Gastroesophageal sphincter (tissue), 4 donors: ENCODE measurements around the gene GPR55. TPM values are rescaled to one million over a fixed set of nuclear protein-coding genes. Genes with fewer than 3 reads are reported as not detected.

Experiments
- ATAC-seq: fragments of 150-250 bp; one replicate; pipeline ENCODE4 v1.9.1; 2016; ENCODE audit warnings: mild to moderate bottlenecking, moderate library complexity
- H3K27ac ChIP-seq, 4 donors: fragments of 200-600 bp; sonication (generic) in 3 of 4; 1 replicate in 3 of 4; 2 replicates in 1 of 4; pipeline ENCODE4 v1.5.1; 2016 to 2019
- H3K27me3 ChIP-seq: fragments of 200-600 bp; sonication (generic); one replicate; pipeline ENCODE4 v1.5.1; 2019
- H3K36me3 ChIP-seq, 2 donors: fragments of 200-600 bp; sonication (generic); one replicate each; pipeline ENCODE4 v1.5.1; 2019; ENCODE audit warnings: control low read depth in 1 of 2
- H3K4me1 ChIP-seq, 3 donors: fragments of 200-600 bp; sonication (generic); 1 replicate in 2 of 3; 2 replicates in 1 of 3; pipeline ENCODE4 v1.5.1; 2016 to 2019; ENCODE audit warnings: control low read depth in 2 of 3
- H3K4me3 ChIP-seq, 2 donors: fragments of 200-600 bp; sonication (generic); one replicate each; pipeline ENCODE4 v1.5.1; 2019; ENCODE audit warnings: mild to moderate bottlenecking in 1 of 2, moderate library complexity in 1 of 2
- H3K9me3 ChIP-seq, 3 donors: fragments of 200-600 bp; sonication (generic); one replicate each; pipeline ENCODE4 v1.5.1; 2017 to 2019; ENCODE audit warnings: control low read depth in 2 of 3
- CTCF ChIP-seq, 4 experiments: fragments of 200-600 bp in 2 of 4; fragments of 450-650 bp in 2 of 4; sonication (generic) in 1 of 4; IDR thresholded peaks; one replicate each; pipeline ENCODE4 v1.5.1; 2017 to 2019; ENCODE audit warnings: antibody characterized with exemption in 4 of 4, mild to moderate bottlenecking in 2 of 4, moderate library complexity in 2 of 4
- EP300 ChIP-seq: sonication (generic); formaldehyde crosslinking; IDR thresholded peaks from one replicate; pipeline ENCODE4 v1.6.1; 2017; ENCODE audit warnings: antibody characterized with exemption, mild to moderate bottlenecking
- POLR2A ChIP-seq, 2 donors: fragments of 450-650 bp; IDR thresholded peaks; one replicate each; pipeline ENCODE4 v1.6.1; 2017; ENCODE audit warnings: antibody characterized with exemption in 2 of 2, mild to moderate bottlenecking in 2 of 2, moderate library complexity in 1 of 2
- POLR2AphosphoS5 ChIP-seq: sonication (generic); formaldehyde crosslinking; IDR thresholded peaks from one replicate; pipeline ENCODE4 v1.6.1; 2017; ENCODE audit warnings: antibody characterized with exemption
- WGBS, 2 donors: methylation state at CpG; one replicate each; pipeline ENCODE4 v1.1.5; 2018; ENCODE audit warnings: low coverage in 1 of 2; 5-methylcytosine and 5-hydroxymethylcytosine counted together
- total RNA-seq, 4 donors: library from RNA; depleted of rRNA; stranded (reverse); fragments of >200 nt; gene quantifications; one replicate each; pipeline ENCODE4 v1.1.0, GENCODE V29; 2016

GPR55 gene
- total RNA-seq, 4 donors from 2014 or later: 0.08 to 0.12 TPM; not detected in 2

DNA sequence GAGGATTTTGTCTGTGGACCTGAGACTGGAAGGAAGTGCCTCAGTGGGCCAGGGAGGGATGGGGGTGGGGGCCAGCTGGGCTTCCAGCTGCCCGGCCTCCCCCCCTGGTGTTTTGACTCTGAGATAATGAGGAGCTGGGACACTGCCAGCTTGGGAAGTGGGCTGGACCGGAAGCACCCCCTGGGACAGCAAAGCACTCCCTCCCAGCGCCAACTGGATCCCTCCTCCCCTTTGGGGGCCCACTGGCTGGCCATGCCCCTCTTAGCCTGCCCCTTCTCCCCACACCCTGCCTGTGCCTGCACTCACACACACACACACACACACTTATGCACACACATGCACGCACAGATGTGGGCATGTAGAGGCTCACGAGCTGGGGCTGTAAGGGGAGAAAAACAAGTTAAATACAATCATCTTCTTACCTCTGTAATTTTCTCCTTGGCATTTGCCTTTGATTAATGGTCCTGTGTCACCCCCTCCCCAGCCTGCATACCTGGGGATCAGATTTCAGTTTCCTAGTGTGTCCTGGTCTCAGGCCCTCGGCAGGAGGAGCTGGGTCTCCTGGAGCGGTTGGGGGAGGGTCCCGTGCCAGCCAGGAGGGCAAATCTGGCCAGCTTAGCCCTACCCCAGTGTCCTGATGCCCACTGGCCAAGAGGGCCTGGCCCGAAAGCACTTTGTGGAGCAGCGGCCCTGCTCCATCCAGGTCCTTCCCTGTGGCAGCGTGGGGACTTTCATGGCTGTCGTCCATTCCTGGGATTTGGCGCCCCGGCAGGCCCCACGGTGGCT lies 56.7 kb downstream of the GPR55 start:
- H3K27ac ChIP-seq: peak overlapping the region in 3 of 4 donors; percentile 64 to 85 (median 64)
- peaks cover 0 to 92% (median 50%) of the 10 kb centered on the region in 3 donors for H3K4me1 ChIP-seq
- peaks cover 0 to 2% of the 10 kb centered on the region in 2 donors for H3K36me3 ChIP-seq
- ATAC-seq: no peak
- H3K9me3 ChIP-seq: no peaks in the 10 kb centered on the region
- 0 to 69% methylated on average over 1 to 9 of the region's 15 CpGs for WGBS, 2 donors
- H3K27me3 ChIP-seq: no peaks in the 10 kb centered on the region
- H3K4me3 ChIP-seq: no peak overlapping the region
- TF ChIP-seq CTCF (IDR thresholded peaks at IDR 0.05) (no peak), POLR2AphosphoS5 (no peak), POLR2A (IDR thresholded peaks at IDR 0.05) (no peak), EP300 (no peak)

- peaks cover 0 to 78% (median 46%) of the 10 kb centered on the region in 3 donors for H3K4me1 ChIP-seq
- H3K36me3 ChIP-seq: no peaks in the 10 kb centered on the region
- no peak overlapping the region for H3K4me3 ChIP-seq
- TF ChIP-seq CTCF (IDR thresholded peaks at IDR 0.05): peak in 1 of 4 experiments; percentile 30
- TF ChIP-seq POLR2AphosphoS5: no peak
- no peak for TF ChIP-seq POLR2A (IDR thresholded peaks at IDR 0.05)
- TF ChIP-seq EP300: no peak
- peak overlapping the region in 3 of 4 donors; percentile 64 to 85 (median 80) for H3K27ac ChIP-seq
- no peak for ATAC-seq
- 0 to 33% methylated on average over 3 to 5 of the region's 13 CpGs for WGBS, 2 donors
- H3K9me3 ChIP-seq: no peaks in the 10 kb centered on the region
- no peaks in the 10 kb centered on the region for H3K27me3 ChIP-seq
Observed at GRCh38 chr2:230866756-230867523, 58.1 kb downstream of the GPR55 start.

GRCh38 chr2:230865766-230866755 lies 59.0 kb downstream of the GPR55 start:
- Histone ChIP-seq H3K27me3 (no peaks in the 10 kb centered on the region), H3K4me1 (peaks cover 0 to 69% (median 39%) of the 10 kb centered on the region in 3 donors), H3K27ac (peak overlapping the region in 3 of 4 donors; percentile 64 to 85 (median 80)), H3K36me3 (no peaks in the 10 kb centered on the region), H3K4me3 (peak overlapping the region; percentile 54 to 89), H3K9me3 (no peaks in the 10 kb centered on the region)
- TF ChIP-seq POLR2AphosphoS5: no peak
- TF ChIP-seq EP300: no peak
- peak in 2 of 4 experiments; percentile 5 to 47 for TF ChIP-seq CTCF (IDR thresholded peaks at IDR 0.05)
- 0% methylated on average over 8 of the region's 35 CpGs; no CpG with 5 or more reads in 1 of the 2 donors for WGBS, 2 donors
- ATAC-seq: no peak

DNA sequence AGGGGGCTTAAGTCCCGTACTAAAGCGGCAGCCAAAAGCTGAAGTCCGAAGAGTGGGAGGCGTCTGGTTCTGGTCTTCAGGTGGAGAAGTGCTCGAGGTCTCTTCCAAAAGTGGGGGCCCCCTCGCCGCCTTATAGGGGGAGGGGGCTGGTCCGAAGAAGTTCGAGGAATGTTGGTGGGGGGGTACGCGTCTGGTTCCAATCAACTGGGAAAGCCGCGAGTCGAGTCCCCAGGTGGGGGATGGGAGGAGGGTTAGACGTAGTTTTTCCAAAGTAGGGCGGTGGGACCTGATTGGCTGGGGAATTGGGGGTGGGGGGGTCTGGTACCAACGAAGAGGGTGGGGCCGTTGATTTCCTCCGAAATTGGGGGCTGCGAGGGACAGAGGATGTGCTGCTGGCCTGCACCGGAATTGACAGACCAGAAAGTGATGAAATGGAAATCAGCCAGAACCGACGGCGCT lies 59.7 kb downstream of the GPR55 start:
- H3K36me3 ChIP-seq: no peaks in the 10 kb centered on the region
- H3K4me3 ChIP-seq: peak overlapping the region; percentile 54 to 89
- WGBS, 2 donors: 0% methylated on average over 5 to 8 of the region's 24 CpGs
- H3K27ac ChIP-seq: peak overlapping the region in 3 of 4 donors; percentile 77 to 85 (median 80)
- peaks cover 0 to 62% (median 32%) of the 10 kb centered on the region in 3 donors for H3K4me1 ChIP-seq
- no peaks in the 10 kb centered on the region for H3K9me3 ChIP-seq
- TF ChIP-seq CTCF (IDR thresholded peaks at IDR 0.05) (no peak), POLR2A (IDR thresholded peaks at IDR 0.05) (no peak), POLR2AphosphoS5 (no peak), EP300 (no peak)
- H3K27me3 ChIP-seq: no peaks in the 10 kb centered on the region
- ATAC-seq: no peak
